ENCODE results near the gene MORN5.

GRCh38 chr9:122219856-122220672 is 60.4 kb downstream of the MORN5 start:
- TF ChIP-seq CTCF (IDR thresholded peaks at IDR 0.05) (no peak), POLR2A (IDR thresholded peaks at IDR 0.05) (no peak)

Measured in body of pancreas (tissue), 4 donors.